HepG2 (cell line): ENCODE results near the gene FNDC3B. TPM values are rescaled to one million over a fixed set of nuclear protein-coding genes. Genes with fewer than 3 reads are reported as not detected.
A peak's percentile ranks its signal among the peaks of the same experiment; 100 is the strongest.

Source experiments
- ADNP ChIP-seq: sonication (generic); formaldehyde crosslinking; IDR thresholded peaks from 2 replicates; pipeline ENCODE4 v1.4.0; 2020; ENCODE audit warnings: missing genetic modification reagents
- AKAP8 ChIP-seq: sonication (generic); formaldehyde crosslinking; IDR thresholded peaks from 2 replicates; pipeline ENCODE4 v1.5.1; 2020; ENCODE audit warnings: mild to moderate bottlenecking, missing genetic modification reagents
- ARID4A ChIP-seq: sonication (generic); formaldehyde crosslinking; IDR thresholded peaks from 2 replicates; pipeline ENCODE4 v1.5.0; 2020; ENCODE audit warnings: mild to moderate bottlenecking, missing genetic modification reagents, borderline replicate concordance
- HHEX ChIP-seq: IDR thresholded peaks from 2 replicates; pipeline ENCODE4 v1.6.1; 2016; ENCODE audit warnings: control low read depth
- HNRNPL ChIP-seq: fragments of 200-400 bp; formaldehyde crosslinking; IDR thresholded peaks from 2 replicates; pipeline ENCODE4 v1.6.1; 2017; ENCODE audit warnings: mild to moderate bottlenecking, low read depth, low read length
- MXD1 ChIP-seq: sonication (generic); formaldehyde crosslinking; IDR thresholded peaks from 2 replicates; pipeline ENCODE4 v1.4.0; 2020; ENCODE audit warnings: mild to moderate bottlenecking, missing genetic modification reagents
- SP1 ChIP-seq, 2 experiments: fragments of 450-650 bp in 1 of 2; sonication (generic) in 1 of 2; formaldehyde crosslinking in 1 of 2; IDR thresholded peaks; 2 replicates each; pipeline versions ENCODE4 v1.4.0 to v1.6.1; 2016 to 2020; ENCODE audit warnings: missing genetic modification reagents in 1 of 2
- TFAP4 ChIP-seq: sonication (generic); IDR thresholded peaks from 2 replicates; pipeline ENCODE4 v1.6.1; 2016; ENCODE audit warnings: low read depth, borderline replicate concordance
- ZBTB44 ChIP-seq: sonication (generic); formaldehyde crosslinking; IDR thresholded peaks from 2 replicates; pipeline ENCODE4 v1.4.0; 2020; ENCODE audit warnings: missing genetic modification reagents
- ZNF329 ChIP-seq: sonication (generic); formaldehyde crosslinking; IDR thresholded peaks from 2 replicates; pipeline ENCODE4 v1.9.0; 2021; ENCODE audit warnings: low read depth, mild to moderate bottlenecking, missing genetic modification reagents
- ZNF678 ChIP-seq: sonication (generic); formaldehyde crosslinking; IDR thresholded peaks from 2 replicates; pipeline ENCODE4 v1.4.0; 2020; ENCODE audit warnings: mild to moderate bottlenecking, missing genetic modification reagents
- polyA plus RNA-seq, 8 experiments: library from polyadenylated mRNA; depleted of rRNA in 3 of 8; stranded (reverse) in 7 of 8; unstranded in 1 of 8; fragments of >200 nt; fragmentation: Illumina TruSeq in 4 of 8; extraction: Trizol in 4 of 8; gene quantifications; 2 replicates each; pipeline versions ENCODE4 v1.2.1 to v1.2.3, GENCODE V29; 2011 to 2016; ENCODE audit warnings: low read depth in 4 of 8, missing spikeins in 1 of 8, mixed read lengths in 1 of 8; ENCODE audit not compliant: insufficient read depth in 1 of 8
- total RNA-seq, 5 experiments: library from RNA; depleted of rRNA; stranded (reverse); fragments of >200 nt; fragmentation: Illumina TruSeq; extraction: Trizol; gene quantifications; 2 replicates each; pipeline ENCODE4 v1.2.3, GENCODE V29; 2016; ENCODE audit warnings: low read depth in 1 of 5
- TF ChIP-seq, protein P1 (sequence below): sonication (generic); formaldehyde crosslinking; IDR thresholded peaks from 2 replicates; pipeline ENCODE4 v1.4.0; 2020; ENCODE audit warnings: mild to moderate bottlenecking, missing genetic modification reagents, borderline replicate concordance
- TF ChIP-seq, protein P2 (sequence below): sonication (generic); formaldehyde crosslinking; IDR thresholded peaks from 2 replicates; pipeline ENCODE4 v1.4.0; 2020; ENCODE audit warnings: missing genetic modification reagents, borderline replicate concordance

The FNDC3B gene
- total and polyA plus RNA-seq, 2 of the 13 experiments (the other 11 are each of a cell fraction or from before 2014, with no cell fraction given) = 74.8 to 103 TPM

GRCh38 chr3:172040078-172040980, 951 bp downstream of the FNDC3B start (continued):
- TF ChIP-seq TFAP4 = peak; percentile 25; the same call in 1 of the 2 replicates
- TF ChIP-seq HNRNPL = peak; percentile 54; the same call in 1 of the 2 replicates
- no peak for TF ChIP-seq ADNP (CRISPR knock-in tag)
- TF ChIP-seq, protein P1, sequence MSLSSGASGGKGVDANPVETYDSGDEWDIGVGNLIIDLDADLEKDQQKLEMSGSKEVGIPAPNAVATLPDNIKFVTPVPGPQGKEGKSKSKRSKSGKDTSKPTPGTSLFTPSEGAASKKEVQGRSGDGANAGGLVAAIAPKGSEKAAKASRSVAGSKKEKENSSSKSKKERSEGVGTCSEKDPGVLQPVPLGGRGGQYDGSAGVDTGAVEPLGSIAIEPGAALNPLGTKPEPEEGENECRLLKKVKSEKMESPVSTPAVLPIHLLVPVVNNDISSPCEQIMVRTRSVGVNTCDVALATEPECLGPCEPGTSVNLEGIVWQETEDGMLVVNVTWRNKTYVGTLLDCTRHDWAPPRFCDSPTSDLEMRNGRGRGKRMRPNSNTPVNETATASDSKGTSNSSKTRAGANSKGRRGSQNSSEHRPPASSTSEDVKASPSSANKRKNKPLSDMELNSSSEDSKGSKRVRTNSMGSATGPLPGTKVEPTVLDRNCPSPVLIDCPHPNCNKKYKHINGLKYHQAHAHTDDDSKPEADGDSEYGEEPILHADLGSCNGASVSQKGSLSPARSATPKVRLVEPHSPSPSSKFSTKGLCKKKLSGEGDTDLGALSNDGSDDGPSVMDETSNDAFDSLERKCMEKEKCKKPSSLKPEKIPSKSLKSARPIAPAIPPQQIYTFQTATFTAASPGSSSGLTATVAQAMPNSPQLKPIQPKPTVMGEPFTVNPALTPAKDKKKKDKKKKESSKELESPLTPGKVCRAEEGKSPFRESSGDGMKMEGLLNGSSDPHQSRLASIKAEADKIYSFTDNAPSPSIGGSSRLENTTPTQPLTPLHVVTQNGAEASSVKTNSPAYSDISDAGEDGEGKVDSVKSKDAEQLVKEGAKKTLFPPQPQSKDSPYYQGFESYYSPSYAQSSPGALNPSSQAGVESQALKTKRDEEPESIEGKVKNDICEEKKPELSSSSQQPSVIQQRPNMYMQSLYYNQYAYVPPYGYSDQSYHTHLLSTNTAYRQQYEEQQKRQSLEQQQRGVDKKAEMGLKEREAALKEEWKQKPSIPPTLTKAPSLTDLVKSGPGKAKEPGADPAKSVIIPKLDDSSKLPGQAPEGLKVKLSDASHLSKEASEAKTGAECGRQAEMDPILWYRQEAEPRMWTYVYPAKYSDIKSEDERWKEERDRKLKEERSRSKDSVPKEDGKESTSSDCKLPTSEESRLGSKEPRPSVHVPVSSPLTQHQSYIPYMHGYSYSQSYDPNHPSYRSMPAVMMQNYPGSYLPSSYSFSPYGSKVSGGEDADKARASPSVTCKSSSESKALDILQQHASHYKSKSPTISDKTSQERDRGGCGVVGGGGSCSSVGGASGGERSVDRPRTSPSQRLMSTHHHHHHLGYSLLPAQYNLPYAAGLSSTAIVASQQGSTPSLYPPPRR = no peak
- TF ChIP-seq, protein P2, sequence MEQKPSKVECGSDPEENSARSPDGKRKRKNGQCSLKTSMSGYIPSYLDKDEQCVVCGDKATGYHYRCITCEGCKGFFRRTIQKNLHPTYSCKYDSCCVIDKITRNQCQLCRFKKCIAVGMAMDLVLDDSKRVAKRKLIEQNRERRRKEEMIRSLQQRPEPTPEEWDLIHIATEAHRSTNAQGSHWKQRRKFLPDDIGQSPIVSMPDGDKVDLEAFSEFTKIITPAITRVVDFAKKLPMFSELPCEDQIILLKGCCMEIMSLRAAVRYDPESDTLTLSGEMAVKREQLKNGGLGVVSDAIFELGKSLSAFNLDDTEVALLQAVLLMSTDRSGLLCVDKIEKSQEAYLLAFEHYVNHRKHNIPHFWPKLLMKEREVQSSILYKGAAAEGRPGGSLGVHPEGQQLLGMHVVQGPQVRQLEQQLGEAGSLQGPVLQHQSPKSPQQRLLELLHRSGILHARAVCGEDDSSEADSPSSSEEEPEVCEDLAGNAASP (CRISPR knock-in tag) = no peak
- TF ChIP-seq ZBTB44 (CRISPR knock-in tag) = no peak
- no peak for TF ChIP-seq HHEX
- peak; percentile 24 for TF ChIP-seq AKAP8 (CRISPR knock-in tag)
- TF ChIP-seq SP1 (IDR thresholded peaks at IDR 0.05) = no peak
- TF ChIP-seq SP1 (CRISPR knock-in tag; IDR thresholded peaks at IDR 0.05) = peak; percentile 30; the same call in 1 of the 2 replicates
- TF ChIP-seq ZNF329 = 0 out of 2 replicates have a peak, but pooled peaks have one; percentile 30
- TF ChIP-seq ARID4A (CRISPR knock-in tag) = peak; percentile 28; the same call in 1 of the 2 replicates
- TF ChIP-seq MXD1 (CRISPR knock-in tag) = peak; percentile 46; the same call in 1 of the 2 replicates
- TF ChIP-seq ZNF678 (CRISPR knock-in tag) = peak; percentile 5; the same call in 1 of the 2 replicates
